Measurements from ENCODE around the gene CERS1.

DNA sequence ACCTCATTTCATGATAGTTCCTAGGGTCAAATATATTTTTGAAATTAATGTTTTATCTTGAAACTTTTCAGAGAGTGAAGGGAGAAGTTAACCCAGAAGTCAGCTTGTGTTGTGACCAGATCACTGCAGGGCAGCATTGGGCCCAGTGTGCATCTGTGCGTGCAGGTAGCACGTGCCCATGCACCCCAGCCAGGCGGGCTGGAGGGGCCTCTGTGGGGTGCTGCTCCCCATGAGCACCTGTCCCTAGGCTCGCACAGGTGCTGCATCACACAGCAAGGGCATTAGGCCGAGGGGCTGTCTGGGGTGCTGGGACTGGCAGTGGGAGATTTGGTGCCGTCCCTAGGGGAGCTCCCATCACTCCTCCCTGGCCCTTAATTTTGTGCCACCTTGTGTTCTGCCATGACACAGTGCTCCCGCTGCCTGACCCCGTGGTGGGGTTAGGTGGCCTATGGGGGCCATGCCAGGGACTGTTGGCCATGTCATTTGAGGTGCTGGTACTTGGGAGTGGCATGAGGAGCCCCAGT, 51.1 kb downstream of the CERS1 start:
- TF ChIP-seq CTCF (IDR thresholded peaks at IDR 0.05; ENCODE audit: low read length), result no peak
- no peak for TF ChIP-seq EZH2 (IDR thresholded peaks at IDR 0.05; ENCODE audit: borderline replicate concordance, low read length)

Data from OCI-LY1 (cell line).